HepG2 (cell line): ENCODE measurements around the gene CERS6. TPM values are rescaled to one million over a fixed set of nuclear protein-coding genes. Genes with fewer than 3 reads are reported as not detected.

Source experiments
- ATAC-seq: fragments of 200-7000 bp; cut with Tn5 transposase; 3 replicates; pipeline ENCODE4 v1.9.1; 2020; ENCODE audit warnings: mild to moderate bottlenecking, moderate library complexity
- BruUV-seq: library from RNA; stranded (reverse); fragments of 400-500 nt; replicated peaks from 2 replicates; lab custom pipeline; 2021; lab: Mats Ljungman, UMichigan
- CTCF ChIA-PET: fragments of 300-600 bp; formaldehyde crosslinking; extraction: SDS; loops from one replicate; lab custom pipeline; 2021; ENCODE audit warnings: low total read pairs, inconsistent platforms, low intra/inter-chr PET ratio; lab: Yijun Ruan, JAX
- POLR2A ChIA-PET: fragments of 350-600 bp; sonication (Branson Sonifier 250); formaldehyde crosslinking; loops from one replicate; lab custom pipeline; 2020; ENCODE audit warnings: antibody characterized with exemption, inconsistent platforms; lab: Yijun Ruan, JAX
- DNase-seq: peaks from one replicate; pipeline ENCODE4 v3.0.0-alpha.2; 2015; ENCODE audit warnings: low spot score
- FAIRE-seq: peaks from 3 replicates; lab custom pipeline; 2011; peaks lifted over from hg19 to GRCh38; lab: Jason Lieb, UNC
- H2AFZ ChIP-seq: one replicate; pipeline ENCODE4 v1.6.1; 2011; ENCODE audit warnings: low read length, inconsistent platforms
- H3K27ac ChIP-seq: fragments of 300-600 bp; 3 replicates; pipeline ENCODE4 v1.8.0; 2011; ENCODE audit warnings: mixed run types, mild to moderate bottlenecking, mixed read lengths, low read length, inconsistent platforms; ENCODE audit not compliant: insufficient read depth; ENCODE audit errors: extremely low read length
- H3K27me3 ChIP-seq, 2 experiments: fragments of 200-600 bp in 1 of 2; 2 replicates in 1 of 2; 3 replicates in 1 of 2; pipeline versions ENCODE4 v1.6.0 to v1.8.0; 2011; ENCODE audit warnings: low read length in 2 of 2, mild to moderate bottlenecking in 2 of 2, moderate library complexity in 2 of 2, inconsistent platforms in 1 of 2; ENCODE audit not compliant: insufficient read depth in 2 of 2, control insufficient read depth in 1 of 2
- H3K36me3 ChIP-seq, 2 experiments: fragments of 200-600 bp in 1 of 2; replicated peaks in 1 of 2; 2 replicates in 1 of 2; 3 replicates in 1 of 2; pipeline versions ENCODE4 v1.5.1 to v1.8.0; 2011; ENCODE audit warnings: low read length in 2 of 2, inconsistent platforms in 1 of 2; ENCODE audit not compliant: insufficient read depth in 2 of 2, control insufficient read depth in 1 of 2
- H3K4me1 ChIP-seq: 2 replicates; pipeline ENCODE4 v1.5.1; 2012; ENCODE audit warnings: low read length, inconsistent platforms; ENCODE audit not compliant: insufficient read depth
- H3K4me2 ChIP-seq: 2 replicates; pipeline ENCODE4 v1.6.0; 2011; ENCODE audit warnings: low read depth, low read length, inconsistent platforms
- H3K4me3 ChIP-seq, 3 experiments: fragments of 200-600 bp in 1 of 3; sonication (generic), shearing (Covaris generic) in 1 of 3; replicated peaks in 1 of 3; 2 replicates each; pipeline ENCODE4 v1.5.1; 2011 to 2016; ENCODE audit warnings: low read length in 3 of 3, inconsistent platforms in 2 of 3, low read depth in 2 of 3, mild to moderate bottlenecking in 2 of 3, control low read depth in 1 of 3, mixed read lengths in 1 of 3; ENCODE audit not compliant: insufficient read depth in 1 of 3
- H3K79me2 ChIP-seq: one replicate; pipeline ENCODE4 v1.6.1; 2011; ENCODE audit warnings: low read length, inconsistent platforms; ENCODE audit not compliant: insufficient read depth
- H3K9ac ChIP-seq: 2 replicates; pipeline ENCODE4 v1.6.0; 2011; ENCODE audit warnings: mild to moderate bottlenecking, low read depth, low read length, inconsistent platforms; ENCODE audit not compliant: insufficient read depth
- H3K9me3 ChIP-seq: 2 replicates; pipeline ENCODE4 v1.5.1; 2012; ENCODE audit warnings: mild to moderate bottlenecking, low read length
- H4K20me1 ChIP-seq: 2 replicates; pipeline ENCODE4 v1.6.0; 2011; ENCODE audit warnings: inconsistent platforms, mild to moderate bottlenecking, low read length, moderate library complexity; ENCODE audit not compliant: insufficient read depth
- KAT8 ChIP-seq: IDR thresholded peaks from 2 replicates; pipeline ENCODE4 v1.6.1; 2016; ENCODE audit warnings: missing genetic modification reagents, missing compliant biosample characterization
- STAG1 ChIP-seq: sonication (generic); formaldehyde crosslinking; IDR thresholded peaks from 2 replicates; pipeline ENCODE4 v1.4.0; 2020; ENCODE audit warnings: missing genetic modification reagents
- ZBTB38 ChIP-seq: sonication (generic); formaldehyde crosslinking; IDR thresholded peaks from 2 replicates; pipeline ENCODE4 v1.5.1; 2020; ENCODE audit warnings: mild to moderate bottlenecking, missing genetic modification reagents
- WGBS: methylation state at CpG from one replicate; pipeline ENCODE4 v1.1.6; 2017; ENCODE audit warnings: low lambda C conversion rate; 5-methylcytosine and 5-hydroxymethylcytosine counted together
- in situ Hi-C: cut with HindIII; loops from 2 replicates; pipeline ENCODE4 v1.10.0; 2017; ENCODE audit warnings: low pct_unique_long_range_greater_than_20kb; ENCODE audit not compliant: extremely low pct_ligation_motif_present
- intact Hi-C: fragments of 100-400 bp; cut with micrococcal nuclease; formaldehyde crosslinking; loops from one replicate; pipeline ENCODE4 v1.10.0; 2022; ENCODE audit not compliant: unreplicated experiment
- polyA plus RNA-seq, 8 experiments: library from polyadenylated mRNA; depleted of rRNA in 3 of 8; stranded (reverse) in 7 of 8; unstranded in 1 of 8; fragments of >200 nt; fragmentation: Illumina TruSeq in 4 of 8; extraction: Trizol in 4 of 8; gene quantifications; 2 replicates each; pipeline versions ENCODE4 v1.2.1 to v1.2.3, GENCODE V29; 2011 to 2016; ENCODE audit warnings: low read depth in 4 of 8, missing spikeins in 1 of 8, mixed read lengths in 1 of 8; ENCODE audit not compliant: insufficient read depth in 1 of 8
- total RNA-seq, 5 experiments: library from RNA; depleted of rRNA; stranded (reverse); fragments of >200 nt; fragmentation: Illumina TruSeq; extraction: Trizol; gene quantifications; 2 replicates each; pipeline ENCODE4 v1.2.3, GENCODE V29; 2016; ENCODE audit warnings: low read depth in 1 of 5
- TF ChIP-seq, protein P1 (sequence below): sonication (generic); formaldehyde crosslinking; IDR thresholded peaks from 2 replicates; pipeline ENCODE4 v1.5.0; 2020; ENCODE audit warnings: mild to moderate bottlenecking, missing genetic modification reagents, moderate library complexity

CERS6 gene
- total and polyA plus RNA-seq, 2 of the 13 experiments (the other 11 are each of a cell fraction or from before 2014, with no cell fraction given) = 10.1 to 20.3 TPM

DNA sequence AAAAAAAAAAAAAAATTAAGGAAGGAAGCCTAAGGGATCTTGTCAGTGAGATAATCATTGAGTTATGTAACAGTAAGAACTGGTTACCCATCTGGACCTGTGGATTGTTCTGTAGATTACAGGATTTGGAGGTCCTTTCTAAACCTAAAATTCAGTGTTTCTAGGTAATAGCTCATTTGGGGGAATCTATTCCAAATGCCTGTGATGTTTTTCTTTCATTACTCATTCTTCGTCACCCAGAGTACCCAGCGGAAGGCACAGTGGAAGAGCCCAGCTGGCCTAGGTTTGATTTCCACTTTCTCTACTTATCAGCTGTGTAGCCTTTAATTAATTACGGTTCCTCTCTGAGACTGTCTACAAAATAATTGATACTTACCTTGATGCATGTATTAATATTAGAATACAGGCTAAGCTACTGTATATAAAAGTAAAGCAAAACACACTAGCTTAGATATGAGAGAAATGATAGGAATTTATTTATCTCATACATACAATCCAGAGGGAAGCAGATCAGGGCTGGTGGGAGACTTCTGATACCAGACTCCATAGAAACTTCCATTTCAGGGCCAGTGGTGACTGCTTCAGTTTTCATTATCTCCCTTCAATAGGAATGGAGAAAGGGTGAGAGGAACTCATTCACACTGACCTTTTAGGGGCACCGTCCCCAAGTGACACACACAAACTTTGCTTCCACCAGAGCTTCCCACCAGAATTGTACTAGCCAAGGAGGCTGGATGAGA is 230.6 kb downstream of the CERS6 start:
- FAIRE-seq = no peak
- H3K36me3 ChIP-seq = peaks cover 0 to 4% of the 10 kb centered on the region in 2 experiments; a peak in 1 of 5 replicates
- H3K4me3 ChIP-seq = no peak overlapping the region
- H2AFZ ChIP-seq = no peak overlapping the region
- peaks cover 15% of the 10 kb centered on the region for H3K4me1 ChIP-seq
- no TSS peak for BruUV-seq
- POLR2A ChIA-PET = no interaction called here
- no peak for TF ChIP-seq ZBTB38
- TF ChIP-seq, all 625 proteins: peak for 0
- DNase-seq (no peak), ATAC-seq (no peak)
- H3K9ac ChIP-seq = no peak overlapping the region
- H3K9me3 ChIP-seq = no peaks in the 10 kb centered on the region
- intact Hi-C loops = loop anchor here (1.0 kb wide), 1 partner anchor 340 kb away; no protein-coding TSS in a partner anchor
- H3K27me3 ChIP-seq = no peaks in the 10 kb centered on the region
- no peak overlapping the region for H3K27ac ChIP-seq
- in situ Hi-C loops = no loop called here
- CTCF ChIA-PET = interaction anchor here (1.3 kb wide), 1 partner anchor 340 kb away, joined by 8 read pairs; no protein-coding TSS in a partner anchor
- no peaks in the 10 kb centered on the region for H3K79me2 ChIP-seq
- 97% methylated on average over 4 of the region's 4 CpGs for WGBS
- no peak overlapping the region for H3K4me2 ChIP-seq
- H4K20me1 ChIP-seq = no peaks in the 10 kb centered on the region

DNA sequence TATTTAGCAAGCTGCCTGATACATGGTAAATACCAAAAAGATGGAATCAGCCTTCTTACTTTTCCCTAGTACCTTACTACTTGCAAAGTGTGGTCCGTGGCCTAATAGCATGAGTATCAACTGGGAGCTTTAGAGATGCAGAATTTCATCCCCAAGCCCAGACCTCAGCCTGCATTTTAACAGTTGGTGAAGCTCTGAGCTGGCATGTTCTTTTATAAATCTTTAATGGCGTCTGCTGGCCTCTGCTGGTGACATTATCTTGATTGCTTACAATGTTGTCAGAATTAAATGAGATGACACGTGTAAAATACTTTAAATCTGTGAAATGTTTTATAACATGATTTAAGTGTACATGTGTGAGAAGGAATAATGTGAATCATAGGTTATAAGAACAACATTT is 231.2 kb downstream of the CERS6 start:
- FAIRE-seq (no peak), ATAC-seq (no peak)
- Histone ChIP-seq H3K4me3 (no peak overlapping the region), H3K27ac (no peak overlapping the region), H3K9me3 (no peaks in the 10 kb centered on the region), H3K27me3 (no peaks in the 10 kb centered on the region), H2AFZ (no peak overlapping the region), H3K4me2 (no peak overlapping the region), H4K20me1 (no peaks in the 10 kb centered on the region), H3K79me2 (no peaks in the 10 kb centered on the region), H3K36me3 (peaks cover 2 to 4% of the 10 kb centered on the region in 2 experiments; a peak in 2 of 5 replicates)
- WGBS = 94% methylated on average over 3 of the region's 3 CpGs
- ChIA-PET CTCF (interaction anchor here (1.3 kb wide), 1 partner anchor 340 kb away, joined by 8 read pairs; no protein-coding TSS in a partner anchor), POLR2A (no interaction called here)
- BruUV-seq = no TSS peak
- in situ Hi-C loops = no loop called here
- no peak for TF ChIP-seq KAT8 (CRISPR knock-in tag)
- TF ChIP-seq STAG1 = peak; percentile 55
- TF ChIP-seq, protein P1, sequence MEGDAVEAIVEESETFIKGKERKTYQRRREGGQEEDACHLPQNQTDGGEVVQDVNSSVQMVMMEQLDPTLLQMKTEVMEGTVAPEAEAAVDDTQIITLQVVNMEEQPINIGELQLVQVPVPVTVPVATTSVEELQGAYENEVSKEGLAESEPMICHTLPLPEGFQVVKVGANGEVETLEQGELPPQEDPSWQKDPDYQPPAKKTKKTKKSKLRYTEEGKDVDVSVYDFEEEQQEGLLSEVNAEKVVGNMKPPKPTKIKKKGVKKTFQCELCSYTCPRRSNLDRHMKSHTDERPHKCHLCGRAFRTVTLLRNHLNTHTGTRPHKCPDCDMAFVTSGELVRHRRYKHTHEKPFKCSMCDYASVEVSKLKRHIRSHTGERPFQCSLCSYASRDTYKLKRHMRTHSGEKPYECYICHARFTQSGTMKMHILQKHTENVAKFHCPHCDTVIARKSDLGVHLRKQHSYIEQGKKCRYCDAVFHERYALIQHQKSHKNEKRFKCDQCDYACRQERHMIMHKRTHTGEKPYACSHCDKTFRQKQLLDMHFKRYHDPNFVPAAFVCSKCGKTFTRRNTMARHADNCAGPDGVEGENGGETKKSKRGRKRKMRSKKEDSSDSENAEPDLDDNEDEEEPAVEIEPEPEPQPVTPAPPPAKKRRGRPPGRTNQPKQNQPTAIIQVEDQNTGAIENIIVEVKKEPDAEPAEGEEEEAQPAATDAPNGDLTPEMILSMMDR (CRISPR knock-in tag) = peak; percentile 26; the same call in 1 of the 2 replicates
- TF ChIP-seq, all 625 proteins: peak for 2
- intact Hi-C loops = loop anchor here (1.0 kb wide), 1 partner anchor 341 kb away; no protein-coding TSS in a partner anchor
- H3K4me1 ChIP-seq = peaks cover 15% of the 10 kb centered on the region
- no peak for DNase-seq
- H3K9ac ChIP-seq = no peak overlapping the region
